HepG2 (cell line): ENCODE results near the gene TTYH1. TPM values are rescaled to one million over a fixed set of nuclear protein-coding genes. Genes with fewer than 3 reads are reported as not detected.

Experiments
- ASH2L ChIP-seq: fragments of 300-600, 200-600 bp; sonication (generic); IDR thresholded peaks from 2 replicates; pipeline ENCODE4 v1.7.0; 2017; ENCODE audit warnings: low read depth, mild to moderate bottlenecking, moderate library complexity, mixed read lengths, low read length; ENCODE audit not compliant: insufficient read length
- GTF3A ChIP-seq: sonication (generic); formaldehyde crosslinking; conservative IDR thresholded peaks from 2 replicates; pipeline ENCODE4 v1.4.0; 2020; ENCODE audit warnings: mild to moderate bottlenecking, missing genetic modification reagents
- LCORL ChIP-seq, 2 experiments: fragments of 450-650 bp in 1 of 2; sonication (generic) in 1 of 2; formaldehyde crosslinking in 1 of 2; IDR thresholded peaks; 2 replicates each; pipeline versions ENCODE4 v1.5.0 to v1.6.1; 2017 to 2020; ENCODE audit warnings: antibody characterized with exemption in 1 of 2, missing genetic modification reagents in 1 of 2
- MAF1 ChIP-seq: sonication (generic); formaldehyde crosslinking; IDR thresholded peaks from 2 replicates; pipeline ENCODE4 v1.5.0; 2020; ENCODE audit warnings: missing genetic modification reagents, borderline replicate concordance
- MEIS2 ChIP-seq: sonication (generic); formaldehyde crosslinking; IDR thresholded peaks from 2 replicates; pipeline ENCODE4 v1.9.0; 2021; ENCODE audit warnings: mild to moderate bottlenecking, missing genetic modification reagents
- PHF5A ChIP-seq: IDR thresholded peaks from one replicate; pipeline ENCODE4 v1.6.1; 2018; ENCODE audit warnings: low read depth, missing genetic modification reagents; ENCODE audit not compliant: unreplicated experiment
- PRPF4 ChIP-seq: fragments of 200-400 bp; formaldehyde crosslinking; IDR thresholded peaks from 2 replicates; pipeline ENCODE4 v1.6.1; 2016; ENCODE audit warnings: low read length, low read depth; ENCODE audit not compliant: poor library complexity, severe bottlenecking
- RAD51 ChIP-seq: fragments of 450-650 bp; IDR thresholded peaks from 2 replicates; pipeline ENCODE4 v1.6.1; 2016; ENCODE audit warnings: borderline replicate concordance
- SP5 ChIP-seq: IDR thresholded peaks from 2 replicates; pipeline ENCODE4 v1.6.1; 2016; ENCODE audit warnings: low read depth, borderline replicate concordance
- TCF7 ChIP-seq: sonication (generic); IDR thresholded peaks from 2 replicates; pipeline ENCODE4 v1.6.1; 2016; ENCODE audit warnings: antibody characterized with exemption, low read depth
- ZBTB2 ChIP-seq: sonication (generic); formaldehyde crosslinking; IDR thresholded peaks from 2 replicates; pipeline ENCODE4 v1.8.0; 2022; ENCODE audit warnings: low read depth, missing genetic modification reagents
- ZNF143 ChIP-seq: sonication (generic); formaldehyde crosslinking; IDR thresholded peaks from 2 replicates; pipeline ENCODE4 v1.4.0; 2020; ENCODE audit warnings: missing genetic modification reagents
- ZNF362 ChIP-seq: sonication (generic); formaldehyde crosslinking; IDR thresholded peaks from 2 replicates; pipeline ENCODE4 v1.4.0; 2020; ENCODE audit warnings: missing genetic modification reagents, mild to moderate bottlenecking, borderline replicate concordance
- ZNF570 ChIP-seq: sonication (generic); formaldehyde crosslinking; IDR thresholded peaks from 2 replicates; pipeline ENCODE4 v1.4.0; 2020; ENCODE audit warnings: mild to moderate bottlenecking, missing genetic modification reagents, borderline replicate concordance
- ZNF609 ChIP-seq: sonication (generic); formaldehyde crosslinking; IDR thresholded peaks from 2 replicates; pipeline ENCODE4 v1.4.0; 2020; ENCODE audit warnings: mild to moderate bottlenecking, missing genetic modification reagents, borderline replicate concordance
- ZNF687 ChIP-seq: sonication (generic); formaldehyde crosslinking; IDR thresholded peaks from 2 replicates; pipeline ENCODE4 v1.5.1; 2020; ENCODE audit warnings: mild to moderate bottlenecking, missing genetic modification reagents, moderate library complexity
- polyA plus RNA-seq, 8 experiments: library from polyadenylated mRNA; depleted of rRNA in 3 of 8; stranded (reverse) in 7 of 8; unstranded in 1 of 8; fragments of >200 nt; fragmentation: Illumina TruSeq in 4 of 8; extraction: Trizol in 4 of 8; gene quantifications; 2 replicates each; pipeline versions ENCODE4 v1.2.1 to v1.2.3, GENCODE V29; 2011 to 2016; ENCODE audit warnings: low read depth in 4 of 8, missing spikeins in 1 of 8, mixed read lengths in 1 of 8; ENCODE audit not compliant: insufficient read depth in 1 of 8
- total RNA-seq, 5 experiments: library from RNA; depleted of rRNA; stranded (reverse); fragments of >200 nt; fragmentation: Illumina TruSeq; extraction: Trizol; gene quantifications; 2 replicates each; pipeline ENCODE4 v1.2.3, GENCODE V29; 2016; ENCODE audit warnings: low read depth in 1 of 5

TTYH1 gene
- total and polyA plus RNA-seq, 2 of the 13 experiments (the other 11 are each of a cell fraction or from before 2014, with no cell fraction given): 6.9 to 19.9 TPM

GRCh38 chr19:54420383-54421168, 5.3 kb downstream of the TTYH1 start (continued):
- TF ChIP-seq ZNF570 (CRISPR knock-in tag) (no peak), ZNF143 (CRISPR knock-in tag) (peak; percentile 28; the same call in 1 of the 2 replicates), ZNF687 (CRISPR knock-in tag) (peak; percentile 66; the same call in 1 of the 2 replicates), ZBTB2 (peak; percentile 90), ASH2L (peak; percentile 34), PHF5A (CRISPR knock-in tag) (peak; percentile 24), MEIS2 (0 out of 2 replicates have a peak, but pooled peaks have one; percentile 40), GTF3A (peak; percentile 80; the same call in 1 of the 2 replicates), MAF1 (CRISPR knock-in tag) (0 out of 2 replicates have a peak, but pooled peaks have one; percentile 49), PRPF4 (peak; percentile 98), ZNF362 (CRISPR knock-in tag) (no peak), TCF7 (peak; percentile 17; the same call in 1 of the 2 replicates), SP5 (CRISPR knock-in tag) (peak; percentile 97), ZNF609 (CRISPR knock-in tag) (peak; percentile 79), LCORL (IDR thresholded peaks at IDR 0.05) (no peak), LCORL (CRISPR knock-in tag; IDR thresholded peaks at IDR 0.05) (peak; percentile 57; the same call in 1 of the 2 replicates), RAD51 (no peak)
